C4-2B (cell line): ENCODE data around the gene FAF1.

Experiments
- CTCF ChIP-seq: fragments of 450-650 bp; conservative IDR thresholded peaks from 2 replicates; pipeline ENCODE4 v1.5.1; 2017; ENCODE audit warnings: mild to moderate bottlenecking
- ZFX ChIP-seq: fragments of 450-650 bp; IDR thresholded peaks from 2 replicates; pipeline ENCODE4 v1.6.1; 2017

DNA sequence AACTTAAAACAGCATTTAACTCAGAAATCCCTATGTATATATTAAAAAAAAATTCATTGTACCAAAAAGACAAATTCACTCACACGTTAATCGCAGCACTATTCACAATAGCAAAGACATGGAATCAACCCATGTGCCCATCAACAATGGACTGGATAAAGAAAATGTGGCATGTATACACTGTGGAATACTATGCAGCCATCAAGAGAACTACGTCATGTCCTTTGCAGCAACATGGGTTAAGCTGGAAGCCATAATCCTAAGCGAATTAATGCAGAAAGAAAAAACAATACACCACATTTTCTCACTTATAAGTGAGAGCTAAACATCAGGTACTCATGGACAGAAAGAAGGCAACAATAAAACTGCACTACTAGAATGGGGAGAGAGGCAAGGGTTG is 99.4 kb downstream of the FAF1 start:
- TF ChIP-seq ZFX (no peak), CTCF (no peak)
